GM12875 (cell line): ENCODE data around the gene CAMK2N1.

ENCODE experiments used
- H3K4me3 ChIP-seq: one replicate; pipeline ENCODE4 v1.5.1; 2011; ENCODE audit warnings: low read depth, low read length, control low read depth
- CTCF ChIP-seq: IDR thresholded peaks from 2 replicates; pipeline ENCODE4 v1.5.1; 2011; ENCODE audit warnings: low read depth, mild to moderate bottlenecking, control low read depth, inconsistent platforms, low read length, moderate library complexity, borderline replicate concordance; ENCODE audit not compliant: insufficient read depth

Gene CAMK2N1

DNA sequence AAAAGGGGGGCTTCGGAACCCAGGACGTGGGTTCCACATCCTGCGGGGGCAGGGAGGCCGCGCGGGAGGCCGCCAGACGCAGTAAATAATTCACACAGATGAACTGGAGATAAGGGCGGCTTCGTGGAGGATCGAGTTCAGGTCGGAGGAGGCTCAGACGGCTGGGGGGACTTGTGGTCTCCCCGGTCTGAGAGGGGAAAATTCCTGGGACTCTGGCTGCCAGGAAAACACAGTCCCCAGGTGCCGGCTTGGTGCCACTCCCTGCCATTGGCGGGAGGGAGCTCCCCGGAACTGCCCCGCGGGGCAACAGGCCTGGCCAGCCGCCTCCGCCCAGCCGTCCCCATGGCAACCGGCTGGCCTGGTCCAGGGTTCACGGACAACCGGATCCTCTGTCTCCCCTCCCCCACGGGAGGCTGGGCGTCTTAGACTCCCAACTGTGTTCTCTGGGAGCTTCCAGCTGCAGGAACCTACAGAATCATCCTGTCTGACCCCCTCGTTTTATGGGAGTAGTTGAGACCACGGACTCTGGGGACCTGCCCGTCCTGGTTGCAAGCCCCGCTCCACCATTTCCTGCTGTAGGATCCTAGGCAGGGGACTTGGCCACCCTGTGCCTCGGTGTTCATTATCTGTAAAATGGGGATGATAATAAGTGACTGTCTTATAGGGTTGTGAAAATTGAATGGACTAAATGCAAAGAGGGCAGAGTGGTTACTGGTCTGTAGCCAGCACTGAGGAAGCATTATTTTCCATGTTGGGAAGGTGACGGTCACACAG is 9.6 kb downstream of the CAMK2N1 start:
- TF ChIP-seq CTCF: no peak
- no peak overlapping the region for H3K4me3 ChIP-seq

DNA sequence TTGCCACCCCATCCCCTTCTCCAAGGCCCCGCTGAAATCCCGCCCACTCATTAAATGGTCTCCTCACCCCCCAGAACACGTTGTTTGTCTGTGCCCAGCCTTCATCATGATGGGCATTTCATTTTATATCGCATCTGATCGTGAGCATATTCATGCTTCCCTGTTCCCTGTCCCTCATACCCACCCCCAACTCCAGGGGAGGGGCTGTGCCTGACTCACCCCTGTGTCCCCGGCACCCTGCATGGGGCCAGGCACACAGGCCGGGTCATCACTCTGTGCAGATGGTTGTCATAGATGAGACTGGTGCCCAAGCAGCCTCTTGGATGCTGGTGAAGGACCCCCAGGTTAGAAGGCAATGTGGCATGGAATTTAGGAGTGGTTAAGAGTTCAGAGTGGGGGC is 11.0 kb downstream of the CAMK2N1 start:
- H3K4me3 ChIP-seq: no peak overlapping the region
- TF ChIP-seq CTCF: no peak

DNA sequence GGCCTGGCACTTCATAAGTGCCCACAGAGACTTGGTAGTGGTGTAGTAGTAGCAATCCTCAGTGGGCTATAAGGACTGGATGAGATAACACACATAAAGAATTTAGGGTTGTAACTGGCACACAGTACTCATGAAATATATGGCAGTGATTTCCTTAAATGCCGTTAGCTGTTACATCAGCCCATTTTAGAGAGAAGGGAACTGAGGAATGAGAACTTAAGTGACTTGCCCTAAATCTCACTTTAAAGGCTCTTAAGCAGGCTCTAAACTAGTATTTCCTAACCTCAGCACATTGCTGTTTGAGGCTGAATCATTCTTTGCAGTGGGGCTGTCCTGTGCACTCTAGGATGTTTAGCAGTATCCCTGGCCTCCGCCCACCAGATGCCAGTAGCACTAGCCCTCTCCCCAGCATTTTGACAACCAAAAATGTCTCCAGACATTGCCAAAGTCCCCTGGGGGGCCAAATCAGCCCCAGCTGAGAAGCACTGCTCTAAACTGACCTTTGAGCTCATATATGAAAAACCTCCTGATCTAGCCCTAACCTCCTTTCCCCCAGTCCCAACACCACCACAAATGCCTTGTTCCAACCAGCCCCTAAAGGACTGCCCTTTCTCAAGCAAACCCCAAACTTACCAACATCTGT is 11.6 kb downstream of the CAMK2N1 start:
- no peak for TF ChIP-seq CTCF
- no peak overlapping the region for H3K4me3 ChIP-seq

GRCh38 chr1:20473894-20474293 is 12.1 kb downstream of the CAMK2N1 start:
- TF ChIP-seq CTCF: no peak
- no peak overlapping the region for H3K4me3 ChIP-seq

- no peak for TF ChIP-seq CTCF
- no peak overlapping the region for H3K4me3 ChIP-seq
Measured at GRCh38 chr1:20472860-20473711, 12.9 kb downstream of the CAMK2N1 start.

DNA sequence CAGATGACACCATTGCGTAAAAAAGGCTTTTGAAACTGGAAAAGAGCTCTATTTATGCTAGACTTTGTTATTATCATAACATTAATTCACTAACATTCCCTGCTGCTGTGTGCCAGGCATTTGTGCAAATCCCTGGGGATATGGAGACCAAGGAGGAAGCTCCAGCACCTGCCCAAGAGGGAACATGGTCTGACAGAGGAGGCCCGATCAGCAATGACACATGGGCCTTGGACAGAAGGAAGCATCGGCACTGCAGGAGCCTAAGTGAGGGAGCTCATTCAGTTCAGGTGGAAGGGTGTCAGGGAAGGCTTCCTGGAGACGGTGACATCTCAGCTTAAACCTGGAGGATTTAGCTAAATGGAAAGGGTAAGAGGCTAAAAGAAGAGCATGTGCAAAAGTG is 13.9 kb downstream of the CAMK2N1 start:
- H3K4me3 ChIP-seq: no peak overlapping the region
- no peak for TF ChIP-seq CTCF
